Fibroblast of lung (primary cell): ENCODE data around the gene SLC35G2. TPM values are rescaled to one million over a fixed set of nuclear protein-coding genes. Genes with fewer than 3 reads are reported as not detected.
"Not testable (repeated sequence)": the region's sequence is repeated elsewhere in the genome, so short reads cannot be mapped to it uniquely, and the experiment has no call there.

ENCODE experiments used
- DNase-seq, 2 donors: peaks; one replicate each; pipeline versions ENCODE4 v3.0.0 to v3.0.0-alpha.2; 2010; ENCODE audit warnings: low read depth in 2 of 2
- H2AFZ ChIP-seq: 2 replicates; pipeline ENCODE4 v1.5.1; 2012; ENCODE audit warnings: low read length, control low read depth, inconsistent platforms
- H3K27ac ChIP-seq: 2 replicates; pipeline ENCODE4 v1.5.1; 2011; ENCODE audit warnings: low read length, control low read depth; ENCODE audit not compliant: insufficient read depth
- H3K27me3 ChIP-seq: 2 replicates; pipeline ENCODE4 v1.5.1; 2011; ENCODE audit warnings: mild to moderate bottlenecking, low read length; ENCODE audit not compliant: control insufficient read depth, insufficient read depth
- H3K36me3 ChIP-seq: 2 replicates; pipeline ENCODE4 v1.5.1; 2011; ENCODE audit warnings: low read length; ENCODE audit not compliant: control insufficient read depth, insufficient read depth
- H3K4me1 ChIP-seq: 2 replicates; pipeline ENCODE4 v1.5.1; 2011; ENCODE audit warnings: low read length; ENCODE audit not compliant: control insufficient read depth, insufficient read depth; ENCODE audit errors: extremely low read depth
- H3K4me2 ChIP-seq: 2 replicates; pipeline ENCODE4 v1.5.1; 2011; ENCODE audit warnings: low read length, control low read depth; ENCODE audit not compliant: insufficient read depth; ENCODE audit errors: extremely low read depth
- H3K4me3 ChIP-seq, 4 experiments: fragments of 200-600 bp in 1 of 4; sonication (generic) in 1 of 4; replicated peaks in 1 of 4; 2 replicates each; pipeline ENCODE4 v1.5.1; 2011 to 2016; ENCODE audit warnings: low read length in 4 of 4, low read depth in 3 of 4, mild to moderate bottlenecking in 3 of 4, control low read depth in 2 of 4, inconsistent platforms in 1 of 4, mixed read lengths in 1 of 4; ENCODE audit not compliant: insufficient read depth in 1 of 4; ENCODE audit errors: control extremely low read depth in 1 of 4
- H3K79me2 ChIP-seq: 2 replicates; pipeline ENCODE4 v1.5.1; 2012; ENCODE audit warnings: mild to moderate bottlenecking, low read length, inconsistent platforms; ENCODE audit not compliant: control insufficient read depth, insufficient read depth
- H3K9ac ChIP-seq: 2 replicates; pipeline ENCODE4 v1.5.1; 2011; ENCODE audit warnings: mild to moderate bottlenecking, low read length, control low read depth; ENCODE audit not compliant: insufficient read depth
- H3K9me3 ChIP-seq: 2 replicates; pipeline ENCODE4 v1.5.1; 2012; ENCODE audit warnings: low read depth, low read length; ENCODE audit not compliant: control insufficient read depth, insufficient read depth
- H4K20me1 ChIP-seq: 2 replicates; pipeline ENCODE4 v1.5.1; 2011; ENCODE audit warnings: low read length; ENCODE audit not compliant: control insufficient read depth, insufficient read depth; ENCODE audit errors: extremely low read depth
- CTCF ChIP-seq, 2 donors: IDR thresholded peaks in 1 of 2; conservative IDR thresholded peaks in 1 of 2; 1 replicate in 1 of 2; 2 replicates in 1 of 2; pipeline ENCODE4 v1.5.1; 2011 to 2012; ENCODE audit warnings: low read length in 2 of 2, control low read depth in 1 of 2, inconsistent platforms in 1 of 2, low read depth in 1 of 2, mild to moderate bottlenecking in 1 of 2
- EZH2 ChIP-seq: IDR thresholded peaks from 2 replicates; pipeline ENCODE4 v1.5.1; 2012; ENCODE audit warnings: low read length, control low read depth, mild to moderate bottlenecking; ENCODE audit errors: missing control alignments
- polyA plus RNA-seq, 2 donors: library from polyadenylated mRNA; depleted of rRNA in 1 of 2; stranded (reverse) in 1 of 2; unstranded in 1 of 2; fragments of >200 nt; gene quantifications; 2 replicates each; pipeline ENCODE4 v1.2.1, GENCODE V29; 2011 to 2012; ENCODE audit warnings: missing spikeins in 1 of 2
- total RNA-seq: library from RNA; depleted of rRNA; stranded (reverse); fragments of >200 nt; gene quantifications from 2 replicates; pipeline ENCODE4 v1.2.1, GENCODE V29; 2014

The SLC35G2 gene
- total and polyA plus RNA-seq, 2 donors (not counting 1 experiment from before 2014, with no cell fraction given): 14.9 to 15.4 TPM

GRCh38 chr3:136792556-136793330 is 26.2 kb upstream of the SLC35G2 start:
- Histone ChIP-seq H3K27ac (no peak overlapping the region), H3K79me2 (no peaks in the 10 kb centered on the region), H3K9me3 (no peaks in the 10 kb centered on the region), H2AFZ (no peak overlapping the region), H3K4me1 (peaks cover 6% of the 10 kb centered on the region), H3K4me3 (no peak overlapping the region), H3K4me2 (no peak overlapping the region), H4K20me1 (no peaks in the 10 kb centered on the region), H3K36me3 (no peaks in the 10 kb centered on the region), H3K27me3 (no peaks in the 10 kb centered on the region), H3K9ac (no peak overlapping the region)
- no peak for DNase-seq
- TF ChIP-seq CTCF (conservative IDR thresholded peaks at IDR 0.05 in 1 of 2, IDR thresholded peaks at IDR 0.05 in 1 of 2; ENCODE audit: low read depth in 1 of 2, low read length in 2 of 2) (no peak), EZH2 (no peak)

GRCh38 chr3:136801146-136801545 is 17.8 kb upstream of the SLC35G2 start:
- H2AFZ ChIP-seq, H3K79me2 ChIP-seq, H3K4me3 ChIP-seq, H3K36me3 ChIP-seq, H3K27me3 ChIP-seq, H3K27ac ChIP-seq, H3K9ac ChIP-seq, H3K4me2 ChIP-seq, H3K4me1 ChIP-seq, H3K9me3 ChIP-seq, H4K20me1 ChIP-seq: not testable (repeated sequence)
- DNase-seq: peak in 1 of 2 donors; percentile 12

DNA sequence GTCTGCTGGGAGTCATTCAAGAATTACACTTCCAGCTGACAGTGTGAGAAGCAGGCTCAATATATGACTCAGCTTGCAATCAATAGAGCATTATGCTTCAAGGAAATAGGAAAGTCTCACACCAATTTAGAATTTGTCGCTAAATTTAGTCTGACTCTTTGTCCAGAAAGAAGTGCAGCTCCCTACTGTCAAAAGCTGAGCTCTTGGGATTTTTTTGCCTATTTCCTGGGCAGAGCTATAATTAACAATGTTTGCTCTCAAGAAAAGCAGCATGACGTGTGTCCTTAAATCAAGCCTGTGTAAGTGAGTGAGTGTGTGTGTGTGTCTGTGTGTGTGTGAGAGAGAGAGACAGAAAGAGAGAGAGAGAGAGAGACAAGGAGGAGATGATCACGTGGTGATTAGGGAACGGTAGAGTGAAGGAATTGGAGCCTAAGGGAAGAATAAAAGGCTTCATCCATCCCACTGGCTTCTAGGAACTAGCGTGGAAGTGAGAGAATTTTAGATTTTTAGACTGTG is 16.4 kb upstream of the SLC35G2 start:
- H3K36me3 ChIP-seq: no peaks in the 10 kb centered on the region
- H3K9ac ChIP-seq: no peak overlapping the region
- H3K27me3 ChIP-seq: no peaks in the 10 kb centered on the region
- no peak overlapping the region for H3K27ac ChIP-seq
- H3K79me2 ChIP-seq: no peaks in the 10 kb centered on the region
- peak; percentile 36 to 52 for DNase-seq
- TF ChIP-seq CTCF (conservative IDR thresholded peaks at IDR 0.05 in 1 of 2, IDR thresholded peaks at IDR 0.05 in 1 of 2; ENCODE audit: low read depth in 1 of 2, low read length in 2 of 2) (no peak), EZH2 (no peak)
- no peak overlapping the region for H3K4me2 ChIP-seq
- no peak overlapping the region for H2AFZ ChIP-seq
- H3K4me3 ChIP-seq: no peak overlapping the region
- no peaks in the 10 kb centered on the region for H3K4me1 ChIP-seq
- H3K9me3 ChIP-seq: no peaks in the 10 kb centered on the region
- H4K20me1 ChIP-seq: no peaks in the 10 kb centered on the region
